Trophoblast cell (in vitro differentiated cells and primary cell): ENCODE data around the gene OR4M1.
"Not testable (repeated sequence)": the region's sequence is repeated elsewhere in the genome, so short reads cannot be mapped to it uniquely, and the experiment has no call there.

ENCODE experiments used
- DNase-seq, 2 donors: peaks; one replicate each; pipeline ENCODE4 v3.0.0-alpha.2; 2016
- H2AFZ ChIP-seq: 2 replicates; pipeline ENCODE4 v1.6.1; 2013; ENCODE audit warnings: low read length, moderate library complexity, mild to moderate bottlenecking; ENCODE audit not compliant: insufficient read depth, poor library complexity
- H2AK5ac ChIP-seq: 2 replicates; pipeline ENCODE4 v1.6.1; 2013; ENCODE audit warnings: mild to moderate bottlenecking, low read length
- H2BK120ac ChIP-seq: 2 replicates; pipeline ENCODE4 v1.6.1; 2013; ENCODE audit warnings: low read length, mild to moderate bottlenecking, moderate library complexity; ENCODE audit not compliant: insufficient read depth, poor library complexity
- H2BK12ac ChIP-seq: 2 replicates; pipeline ENCODE4 v1.6.1; 2013; ENCODE audit warnings: mild to moderate bottlenecking, low read length, moderate library complexity
- H2BK5ac ChIP-seq: 2 replicates; pipeline ENCODE4 v1.6.1; 2013; ENCODE audit warnings: low read length, low read depth, moderate library complexity, mild to moderate bottlenecking; ENCODE audit not compliant: poor library complexity
- H3K14ac ChIP-seq: 2 replicates; pipeline ENCODE4 v1.6.1; 2013; ENCODE audit warnings: mild to moderate bottlenecking, low read length
- H3K18ac ChIP-seq: 2 replicates; pipeline ENCODE4 v1.6.1; 2013; ENCODE audit warnings: mild to moderate bottlenecking, low read length
- H3K23ac ChIP-seq: 2 replicates; pipeline ENCODE4 v1.6.1; 2013; ENCODE audit warnings: low read length
- H3K27ac ChIP-seq: 2 replicates; pipeline ENCODE4 v1.5.1; 2013; ENCODE audit warnings: low read depth, mild to moderate bottlenecking, inconsistent platforms, low read length, moderate library complexity
- H3K27me3 ChIP-seq: 2 replicates; pipeline ENCODE4 v1.6.1; 2013; ENCODE audit warnings: inconsistent platforms, mild to moderate bottlenecking, low read length, moderate library complexity; ENCODE audit not compliant: insufficient read depth
- H3K36me3 ChIP-seq, 2 experiments: 1 replicate in 1 of 2; 2 replicates in 1 of 2; pipeline ENCODE4 v1.6.1; 2013; ENCODE audit warnings: low read length in 2 of 2, mild to moderate bottlenecking in 2 of 2, moderate library complexity in 1 of 2; ENCODE audit not compliant: insufficient read depth in 2 of 2, control insufficient read depth in 1 of 2
- H3K4ac ChIP-seq: 2 replicates; pipeline ENCODE4 v1.6.1; 2013; ENCODE audit warnings: low read depth, mild to moderate bottlenecking, low read length, moderate library complexity
- H3K4me1 ChIP-seq, 2 experiments: 1 replicate in 1 of 2; 2 replicates in 1 of 2; pipeline ENCODE4 v1.6.1; 2013; ENCODE audit warnings: low read length in 2 of 2, mild to moderate bottlenecking in 2 of 2, moderate library complexity in 1 of 2; ENCODE audit not compliant: insufficient read depth in 2 of 2, control insufficient read depth in 1 of 2
- H3K4me2 ChIP-seq: 2 replicates; pipeline ENCODE4 v1.6.1; 2013; ENCODE audit warnings: inconsistent platforms, mild to moderate bottlenecking, low read length, moderate library complexity
- H3K4me3 ChIP-seq: 2 replicates; pipeline ENCODE4 v1.5.1; 2013; ENCODE audit warnings: mild to moderate bottlenecking, low read depth, low read length, inconsistent platforms
- H3K79me1 ChIP-seq: one replicate; pipeline ENCODE4 v1.6.1; 2013; ENCODE audit warnings: low read length
- H3K79me2 ChIP-seq: 2 replicates; pipeline ENCODE4 v1.6.1; 2013; ENCODE audit warnings: low read length, mild to moderate bottlenecking; ENCODE audit not compliant: control insufficient read depth, insufficient read depth, poor library complexity
- H3K9ac ChIP-seq: 2 replicates; pipeline ENCODE4 v1.6.1; 2013; ENCODE audit warnings: mild to moderate bottlenecking, low read length
- H3K9me3 ChIP-seq: 2 replicates; pipeline ENCODE4 v1.6.1; 2013; ENCODE audit warnings: low read depth, mild to moderate bottlenecking, control low read depth, inconsistent platforms, low read length; ENCODE audit not compliant: insufficient read depth
- H4K12ac ChIP-seq: 2 replicates; pipeline ENCODE4 v1.6.1; 2013; ENCODE audit warnings: low read depth, mild to moderate bottlenecking, low read length, moderate library complexity
- H4K8ac ChIP-seq: 2 replicates; pipeline ENCODE4 v1.6.1; 2013; ENCODE audit warnings: low read depth, mild to moderate bottlenecking, low read length, moderate library complexity
- H4K91ac ChIP-seq: one replicate; pipeline ENCODE4 v1.6.1; 2013; ENCODE audit warnings: low read depth, mild to moderate bottlenecking, low read length, moderate library complexity
- WGBS: extraction: QIAGEN DNeasy Blood & Tissue Kit; methylation state at CpG from one replicate; pipeline ENCODE4 v1.1.7; 2013; ENCODE audit warnings: missing lambda C conversion rate; ENCODE audit not compliant: insufficient read length, insufficient coverage; ENCODE audit errors: extremely low coverage; 5-methylcytosine and 5-hydroxymethylcytosine counted together

OR4M1 gene

GRCh38 chr14:19800282-19801117 lies 27.2 kb downstream of the OR4M1 start:
- Histone ChIP-seq H3K14ac (no peak overlapping the region), H3K4ac (no peak overlapping the region), H3K27me3 (no peaks in the 10 kb centered on the region), H2BK12ac (no peak overlapping the region), H3K4me2 (no peak overlapping the region), H4K12ac (no peak overlapping the region), H3K27ac (no peak overlapping the region), H3K18ac (no peak overlapping the region), H3K23ac (no peak overlapping the region), H3K4me1 (no peaks in the 10 kb centered on the region), H2BK5ac (no peak overlapping the region), H2AFZ (no peak overlapping the region), H3K36me3 (no peaks in the 10 kb centered on the region), H3K9me3 (peaks cover 24% of the 10 kb centered on the region), H4K91ac (no peak overlapping the region), H2AK5ac (no peak overlapping the region), H2BK120ac (no peak overlapping the region), H3K9ac (no peak overlapping the region), H3K79me2 (no peaks in the 10 kb centered on the region), H4K8ac (no peak overlapping the region), H3K4me3 (no peak overlapping the region), H3K79me1 (no peaks in the 10 kb centered on the region)
- DNase-seq = peak; percentile 43 to 57
- no CpG with 5 or more reads among the region's 17 CpGs for WGBS

DNA sequence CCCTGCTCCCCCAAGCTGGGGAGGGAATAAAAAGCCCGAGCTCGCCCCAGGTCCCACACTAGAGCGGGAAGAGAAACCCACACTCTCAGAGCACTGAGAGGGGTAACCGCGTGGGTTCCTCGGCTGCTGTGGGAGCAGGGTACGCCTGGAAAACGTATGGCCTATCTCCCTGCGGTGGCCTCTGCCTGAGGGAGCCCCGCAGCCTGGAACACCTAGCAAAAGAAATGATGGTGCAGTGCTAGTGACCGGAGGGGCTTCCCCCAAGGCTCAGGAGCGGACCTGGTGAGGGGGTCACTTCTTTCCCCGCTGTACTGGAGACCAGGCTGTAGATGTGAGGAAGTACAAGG lies 27.8 kb downstream of the OR4M1 start:
- Histone ChIP-seq H3K23ac (no peak overlapping the region), H3K79me1 (no peaks in the 10 kb centered on the region), H3K79me2 (no peaks in the 10 kb centered on the region), H4K8ac (no peak overlapping the region), H3K18ac (no peak overlapping the region), H3K27ac (no peak overlapping the region), H4K12ac (no peak overlapping the region), H3K9me3 (peaks cover 24% of the 10 kb centered on the region), H3K4me1 (no peaks in the 10 kb centered on the region), H3K27me3 (no peaks in the 10 kb centered on the region), H3K9ac (no peak overlapping the region), H3K36me3 (no peaks in the 10 kb centered on the region), H2BK12ac (no peak overlapping the region), H2AK5ac (no peak overlapping the region), H3K4ac (no peak overlapping the region), H3K4me3 (no peak overlapping the region), H4K91ac (no peak overlapping the region), H3K4me2 (no peak overlapping the region), H2BK5ac (no peak overlapping the region), H2AFZ (no peak overlapping the region), H3K14ac (no peak overlapping the region), H2BK120ac (no peak overlapping the region)
- no peak for DNase-seq
- no CpG with 5 or more reads among the region's 13 CpGs for WGBS

- not testable (repeated sequence) for H3K79me1 ChIP-seq, H3K27me3 ChIP-seq, H3K4me2 ChIP-seq, H4K12ac ChIP-seq, H4K8ac ChIP-seq, H3K27ac ChIP-seq, H2BK120ac ChIP-seq, H3K4ac ChIP-seq, H3K9ac ChIP-seq, H2AFZ ChIP-seq, DNase-seq, H3K23ac ChIP-seq, H2AK5ac ChIP-seq, H3K79me2 ChIP-seq, H3K14ac ChIP-seq, H2BK5ac ChIP-seq, H2BK12ac ChIP-seq, H3K4me3 ChIP-seq, H4K91ac ChIP-seq, H3K4me1 ChIP-seq, H3K36me3 ChIP-seq, H3K18ac ChIP-seq
- peaks cover 16% of the 10 kb centered on the region for H3K9me3 ChIP-seq
- WGBS = no CpG with 5 or more reads among the region's 1 CpG
These were observed 30.2 kb downstream of the OR4M1 start, which contains the start of gene OR4N2 for GRCh38 chr14:19803470-19803869. OR4N2 (plus strand) TSS chr14:19803770; CDS start chr14:19827449, 23,679 bp downstream.

GRCh38 chr14:19813171-19813920 lies 40.0 kb downstream of the OR4M1 start:
- H3K27ac ChIP-seq, H3K4me3 ChIP-seq, H4K91ac ChIP-seq, H2BK12ac ChIP-seq, H3K36me3 ChIP-seq, H3K18ac ChIP-seq, H3K4me1 ChIP-seq, H3K9ac ChIP-seq, H3K9me3 ChIP-seq, H2BK5ac ChIP-seq, H4K12ac ChIP-seq, H3K4ac ChIP-seq, H3K4me2 ChIP-seq, H3K23ac ChIP-seq, H3K79me1 ChIP-seq, H2AK5ac ChIP-seq, H4K8ac ChIP-seq, H2AFZ ChIP-seq, H2BK120ac ChIP-seq, H3K14ac ChIP-seq, H3K27me3 ChIP-seq, H3K79me2 ChIP-seq: not testable (repeated sequence)
- WGBS = no CpG with 5 or more reads among the region's 4 CpGs
- peak; percentile 45 to 89 for DNase-seq
